Sciatic nerve (tissue), 2 donors: Measurements from ENCODE around the gene SNAP47. TPM values are rescaled to one million over a fixed set of nuclear protein-coding genes. Genes with fewer than 3 reads are reported as not detected.

Experiments used
- ATAC-seq: fragments of 200-7000 bp; cut with Tn5 transposase; one replicate; pipeline ENCODE4 v1.9.1; 2020; ENCODE audit warnings: mild to moderate bottlenecking, moderate library complexity
- DNase-seq: peaks from one replicate; pipeline ENCODE4 v3.0.0-alpha.2; 2020; ENCODE audit warnings: low spot score
- intact Hi-C: fragments of 100-400 bp; cut with DNase I; formaldehyde crosslinking; loops from one replicate; pipeline ENCODE4 v1.14.2; 2022
- total RNA-seq: library from RNA; stranded (reverse); fragmentation: NEBNext Ultra II Directional; extraction: Animal tissue kit (Norgen Biotek cat#: 25700); gene quantifications from one replicate; pipeline ENCODE4 v1.2.1, GENCODE V29; 2021
- donor health status: DM: no; HTN: no; CAD: no.
- donor health status: DM: no; HTN: no; CAD: no.

The SNAP47 gene
- total RNA-seq, 1 donor from 2014 or later, result 32.3 TPM

DNA sequence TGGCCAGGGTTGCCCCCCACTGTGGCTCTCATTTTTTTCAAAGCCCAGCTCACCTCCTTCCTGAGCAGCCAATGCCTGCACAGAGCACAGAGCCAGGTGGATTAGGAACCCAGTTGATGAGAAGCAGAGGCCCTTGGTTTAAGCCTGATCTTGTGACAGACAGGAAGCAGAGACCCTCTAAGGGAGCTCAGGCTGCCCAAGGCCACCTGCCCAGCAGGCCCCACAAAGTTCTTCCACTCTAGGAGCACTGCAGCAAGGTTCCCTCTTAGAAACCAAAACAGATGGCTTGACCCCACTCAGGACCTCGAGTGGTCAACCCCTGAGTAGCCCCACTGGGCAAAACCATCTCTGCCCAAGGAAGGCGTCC, 54.8 kb downstream of the SNAP47 start:
- no peak for DNase-seq
- intact Hi-C loops, result no loop called here
- ATAC-seq, result no peak

DNA sequence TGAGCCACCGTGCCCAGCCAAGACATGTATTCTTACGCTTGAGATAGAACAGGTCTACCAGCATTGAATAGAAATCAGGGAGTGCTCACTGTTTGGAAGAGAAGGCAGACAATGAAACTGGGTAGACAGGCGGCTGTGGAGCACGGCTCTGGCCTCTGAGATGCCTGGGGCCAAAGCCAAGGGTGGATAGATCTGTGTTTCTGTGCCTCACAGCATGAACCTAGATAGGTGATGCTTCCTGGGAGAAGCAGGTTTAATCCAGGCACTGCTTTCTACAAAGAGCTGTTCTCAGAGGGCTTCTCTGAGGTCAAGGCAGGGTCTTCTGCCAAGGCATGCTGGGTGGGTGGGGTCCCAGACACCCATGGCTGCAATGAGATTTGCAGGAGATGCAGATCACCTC, 55.6 kb downstream of the SNAP47 start:
- ATAC-seq (no peak), DNase-seq (no peak)
- intact Hi-C loops, result no loop called here

DNA sequence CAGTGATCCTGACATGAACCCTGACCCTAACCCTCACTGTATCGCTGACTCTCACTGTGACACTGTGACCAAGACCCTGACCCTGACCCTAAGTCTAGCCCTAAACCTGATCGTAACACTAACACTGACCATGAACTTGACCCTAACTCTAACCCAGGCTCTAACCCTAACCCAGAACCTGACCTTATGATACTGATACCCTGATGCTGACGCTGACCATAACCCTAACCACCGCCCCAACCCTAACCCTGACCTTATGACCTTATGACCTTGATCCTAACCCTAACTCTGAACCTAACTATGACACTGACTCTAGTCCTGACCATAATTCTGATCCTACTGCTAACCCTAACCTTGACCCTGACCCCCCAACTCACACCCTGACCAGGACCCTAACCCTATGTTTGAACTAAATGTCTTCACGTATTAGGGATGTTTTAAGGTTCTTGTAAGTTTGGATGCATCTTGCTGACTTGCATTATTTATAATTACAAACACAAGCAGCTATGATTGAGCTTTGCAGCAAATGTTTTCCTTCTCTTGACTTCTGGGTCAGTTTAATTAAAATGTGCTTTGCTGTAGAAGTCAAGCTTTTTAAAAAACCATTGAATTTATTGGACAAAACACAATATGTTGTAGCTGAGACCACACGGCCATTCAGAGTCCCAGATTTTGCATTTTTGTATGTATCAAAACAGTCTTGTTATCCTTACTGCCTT, 56.3 kb downstream of the SNAP47 start:
- no peak for ATAC-seq
- intact Hi-C loops, result no loop called here
- DNase-seq, result no peak

- DNase-seq (no peak), ATAC-seq (no peak)
- intact Hi-C loops, result no loop called here
Observed at GRCh38 chr1:227792216-227793078, 57.2 kb downstream of the SNAP47 start.

DNA sequence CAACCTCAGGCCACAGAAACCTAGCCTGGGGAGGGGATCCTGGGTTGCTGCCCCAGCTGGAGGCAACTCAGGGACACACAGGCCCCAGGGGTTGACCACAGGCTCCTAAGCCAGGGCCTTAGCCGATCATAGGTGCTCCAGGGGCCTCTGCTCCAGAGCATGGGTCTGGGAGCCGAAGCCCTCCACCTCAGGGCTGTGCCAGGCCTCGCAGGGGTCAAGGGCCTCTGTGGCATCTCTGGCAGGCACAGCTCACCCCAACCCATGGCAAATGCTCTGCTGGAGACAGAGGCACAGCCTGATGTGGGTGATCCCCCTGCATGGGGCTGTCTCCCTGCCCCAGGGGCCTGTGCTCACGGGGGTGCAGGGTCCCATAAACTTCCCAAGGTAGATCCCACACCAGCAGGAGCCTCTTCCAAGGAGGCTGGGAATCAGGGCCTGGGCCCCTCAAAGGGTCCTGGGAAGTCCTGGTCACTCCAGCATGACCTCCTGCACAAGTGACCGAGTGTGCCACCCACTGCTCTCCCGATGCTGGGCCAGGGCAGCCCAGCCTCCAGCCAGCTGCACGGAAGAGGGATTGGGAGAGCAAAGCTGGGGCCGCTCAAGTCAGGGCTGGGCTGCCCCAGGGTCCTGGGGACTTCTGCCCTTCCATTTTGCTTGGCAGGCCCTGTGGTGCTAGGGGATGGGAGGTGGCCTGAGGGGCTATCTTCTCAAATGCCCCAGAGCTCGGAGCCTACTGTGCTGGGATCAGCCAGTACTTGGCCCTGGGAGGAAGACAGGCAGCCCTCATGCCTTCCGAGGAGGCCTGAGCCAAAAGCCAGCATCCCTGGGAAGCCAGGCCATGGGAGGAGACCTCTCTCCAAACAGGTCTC, 58.1 kb downstream of the SNAP47 start:
- ATAC-seq (peak; percentile 15), DNase-seq (no peak)
- intact Hi-C loops, result no loop called here

- ATAC-seq (peak; percentile 83), DNase-seq (peak; percentile 87)
- intact Hi-C loops, result no loop called here
Observed at GRCh38 chr1:227793948-227794816, 58.9 kb downstream of the SNAP47 start.

GRCh38 chr1:227794817-227795192, 59.6 kb downstream of the SNAP47 start:
- ATAC-seq (peak; percentile 23), DNase-seq (no peak)
- intact Hi-C loops, result no loop called here

DNA sequence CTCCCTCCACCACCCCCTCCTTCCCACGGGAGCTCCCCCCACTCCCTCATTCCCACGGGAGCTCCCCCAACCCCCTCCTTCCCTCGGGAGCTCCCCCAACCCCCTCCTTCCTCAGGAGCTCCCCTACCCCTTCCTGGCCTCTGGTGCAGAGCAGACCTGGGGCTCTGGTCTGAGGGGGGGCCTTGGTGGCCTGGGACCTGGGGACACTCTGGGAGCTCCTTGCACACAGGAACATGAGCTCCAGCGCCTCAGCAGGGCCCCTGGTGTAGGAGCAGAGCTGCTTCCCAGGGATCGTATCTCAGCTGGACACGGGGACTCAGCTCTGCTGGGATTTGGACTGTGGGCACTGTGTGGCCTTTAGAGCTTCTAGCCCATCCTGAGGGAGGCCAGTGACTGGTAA, 60.5 kb downstream of the SNAP47 start:
- intact Hi-C loops, result no loop called here
- ATAC-seq, result no peak

GRCh38 chr1:227796359-227796915, 61.2 kb downstream of the SNAP47 start:
- DNase-seq (no peak), ATAC-seq (no peak)
- intact Hi-C loops, result no loop called here

More for the DNA sequence above, 60.5 kb downstream of the SNAP47 start:
- no peak for DNase-seq

- intact Hi-C loops, result no loop called here
- no peak for ATAC-seq
- no peak for DNase-seq
Observed at GRCh38 chr1:227797144-227797543, 61.9 kb downstream of the SNAP47 start.

GRCh38 chr1:227797625-227798024, 62.4 kb downstream of the SNAP47 start:
- DNase-seq (no peak), ATAC-seq (no peak)
- intact Hi-C loops, result no loop called here

GRCh38 chr1:227798078-227798802, 63.0 kb downstream of the SNAP47 start:
- DNase-seq (no peak), ATAC-seq (no peak)
- intact Hi-C loops, result no loop called here

- DNase-seq (no peak), ATAC-seq (no peak)
- intact Hi-C loops, result no loop called here
Observed at GRCh38 chr1:227799756-227800155, 64.5 kb downstream of the SNAP47 start.

GRCh38 chr1:227803933-227804332, 68.7 kb downstream of the SNAP47 start:
- intact Hi-C loops, result no loop called here
- no peak for ATAC-seq

GRCh38 chr1:227805606-227806197, 70.5 kb downstream of the SNAP47 start:
- DNase-seq (no peak), ATAC-seq (peak; percentile 53)
- intact Hi-C loops, result no loop called here

More at GRCh38 chr1:227803933-227804332, 68.7 kb downstream of the SNAP47 start:
- no peak for DNase-seq

GRCh38 chr1:227808566-227808965, 73.3 kb downstream of the SNAP47 start:
- intact Hi-C loops, result no loop called here
- ATAC-seq (no peak), DNase-seq (no peak)

DNA sequence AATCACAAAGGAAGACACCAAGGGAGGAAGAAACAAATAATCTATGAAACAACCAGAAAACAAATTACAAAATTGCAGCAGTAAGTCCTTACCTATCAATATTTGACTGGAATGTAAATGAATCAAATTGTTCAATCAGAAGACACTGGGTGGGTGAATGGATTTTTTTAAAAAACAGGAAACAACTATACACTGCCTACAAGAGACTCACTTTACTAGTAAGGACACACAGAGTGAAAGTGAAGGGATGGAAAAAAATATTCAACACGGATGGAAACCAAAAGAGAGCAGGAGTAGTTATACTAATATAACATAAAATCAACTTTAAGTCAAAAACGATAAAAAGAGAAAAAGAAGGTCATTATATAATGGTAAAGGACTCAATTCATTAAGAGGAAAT, 73.8 kb downstream of the SNAP47 start:
- ATAC-seq, result no peak
- DNase-seq, result no peak
- intact Hi-C loops, result no loop called here
